ENCODE measurements around the gene IFITM1. TPM values are rescaled to one million over a fixed set of nuclear protein-coding genes. Genes with fewer than 3 reads are reported as not detected.

Gene IFITM1
- total and polyA plus RNA-seq, 2 donors (not counting 3 experiments of a cell fraction or from before 2014, with no cell fraction given), result 11.5 to 24.6 TPM

GRCh38 chr11:329886-330253 lies 16.0 kb downstream of the IFITM1 start:
- CTCF ChIA-PET, result interaction anchor here (1.6 kb wide), 1 partner anchor 10 kb away, joined by 3 read pairs; no protein-coding TSS in a partner anchor
- H3K4me2 ChIP-seq (ENCODE audit: insufficient read depth, low read length), result no peak overlapping the region
- H3K4me1 ChIP-seq (ENCODE audit: control insufficient read depth, extremely low read depth, insufficient read depth, low read length), result peaks cover 15% of the 10 kb centered on the region
- POLR2A ChIA-PET, result no interaction called here
- no peak for DNase-seq (ENCODE audit: low read depth, low spot score)
- intact Hi-C loops (cut with micrococcal nuclease) (no loop called here), dilution Hi-C loops (cut with MboI; ENCODE audit: extremely low pct_ligation_motif_present, low sequenced_read_pairs) (no loop called here)
- no peaks in the 10 kb centered on the region for H3K79me2 ChIP-seq (ENCODE audit: control insufficient read depth, insufficient read depth, low read length)
- no peaks in the 10 kb centered on the region for H4K20me1 ChIP-seq (replicated peaks; ENCODE audit: control insufficient read depth, extremely low read depth, insufficient read depth, low read length)
- no peak overlapping the region for H3K27ac ChIP-seq (ENCODE audit: insufficient read depth, low read depth, low read length)
- BruUV-seq (replicated peaks), result no TSS peak
- no peaks in the 10 kb centered on the region for H3K9me3 ChIP-seq (replicated peaks; ENCODE audit: control insufficient read depth, insufficient read depth, low read length)
- no peaks in the 10 kb centered on the region for H3K36me3 ChIP-seq (ENCODE audit: control insufficient read depth in 2 of 2, extremely low read depth in 1 of 2, insufficient read depth in 2 of 2, low read length in 2 of 2)
- no peak overlapping the region for H2AFZ ChIP-seq (ENCODE audit: low read depth, low read length)
- no peak overlapping the region for H3K9ac ChIP-seq (replicated peaks; ENCODE audit: extremely low read depth, insufficient read depth, low read length)
- FAIRE-seq, result no peak
- H3K4me3 ChIP-seq (replicated peaks in 1 of 3; ENCODE audit: insufficient read depth in 1 of 3, low read depth in 1 of 3, low read length in 3 of 3), result no peak overlapping the region
- TF ChIP-seq FOS (IDR thresholded peaks at IDR 0.05; ENCODE audit: borderline replicate concordance, insufficient read depth, low read length), result no peak
- no peak for TF ChIP-seq MAX (IDR thresholded peaks at IDR 0.05; ENCODE audit: insufficient read depth, insufficient read length)
- no peak for TF ChIP-seq POLR2A (IDR thresholded peaks at IDR 0.05; ENCODE audit: low read depth, low read length)
- no peak for TF ChIP-seq CTCF (IDR thresholded peaks at IDR 0.05; ENCODE audit: extremely low read depth in 1 of 2, insufficient read depth in 1 of 2, low read depth in 1 of 2, low read length in 2 of 2)
- no peak for TF ChIP-seq JUN (IDR thresholded peaks at IDR 0.05; ENCODE audit: borderline replicate concordance, insufficient read depth, insufficient read length, low read depth)
- TF ChIP-seq EZH2 (IDR thresholded peaks at IDR 0.05; ENCODE audit: borderline replicate concordance, low read depth, low read length, severe bottlenecking), result no peak
- TF ChIP-seq POLR2AphosphoS5 (IDR thresholded peaks at IDR 0.05; ENCODE audit: insufficient read depth, low read depth, low read length), result no peak
- no peak for TF ChIP-seq MYC (IDR thresholded peaks at IDR 0.05; ENCODE audit: low read depth, low read length)
- no peak for TF ChIP-seq GATA2 (IDR thresholded peaks at IDR 0.05; ENCODE audit: insufficient read depth, insufficient read length, low read depth, low read length)
- no peaks in the 10 kb centered on the region for H3K9me1 ChIP-seq (replicated peaks; ENCODE audit: control insufficient read depth, extremely low read depth, insufficient read depth, low read length)
- H3K27me3 ChIP-seq (ENCODE audit: control insufficient read depth in 2 of 2, insufficient read depth in 2 of 2, low read length in 2 of 2), result no peaks in the 10 kb centered on the region
